ENCODE results near the gene ACSL1. TPM values are rescaled to one million over a fixed set of nuclear protein-coding genes. Genes with fewer than 3 reads are reported as not detected.
"Not testable (repeated sequence)": the region's sequence is repeated elsewhere in the genome, so short reads cannot be mapped to it uniquely, and the experiment has no call there.

Gene ACSL1
- polyA plus RNA-seq, 3 donors, result 229 to 1,419 (median 453) TPM

- no peak overlapping the region for H3K27ac ChIP-seq (ENCODE audit: low read depth, low read length)
- 57 to 87% (median 65%) methylated on average over 10 of the region's 10 CpGs for WGBS, 3 donors
These were observed 23.7 kb downstream of the ACSL1 start for GRCh38 chr4:184801781-184802696.

- WGBS, 3 donors, result 90 to 96% (median 94%) methylated on average over 7 of the region's 7 CpGs
- H3K27ac ChIP-seq (ENCODE audit: low read depth, low read length), result no peak overlapping the region
These were observed 27.3 kb downstream of the ACSL1 start for GRCh38 chr4:184798504-184798903.

- no peak overlapping the region for H3K27ac ChIP-seq (ENCODE audit: low read depth, low read length)
- 87 to 92% (median 91%) methylated on average over 9 of the region's 9 CpGs for WGBS, 3 donors
These were observed 28.9 kb downstream of the ACSL1 start for GRCh38 chr4:184796906-184797305.

DNA sequence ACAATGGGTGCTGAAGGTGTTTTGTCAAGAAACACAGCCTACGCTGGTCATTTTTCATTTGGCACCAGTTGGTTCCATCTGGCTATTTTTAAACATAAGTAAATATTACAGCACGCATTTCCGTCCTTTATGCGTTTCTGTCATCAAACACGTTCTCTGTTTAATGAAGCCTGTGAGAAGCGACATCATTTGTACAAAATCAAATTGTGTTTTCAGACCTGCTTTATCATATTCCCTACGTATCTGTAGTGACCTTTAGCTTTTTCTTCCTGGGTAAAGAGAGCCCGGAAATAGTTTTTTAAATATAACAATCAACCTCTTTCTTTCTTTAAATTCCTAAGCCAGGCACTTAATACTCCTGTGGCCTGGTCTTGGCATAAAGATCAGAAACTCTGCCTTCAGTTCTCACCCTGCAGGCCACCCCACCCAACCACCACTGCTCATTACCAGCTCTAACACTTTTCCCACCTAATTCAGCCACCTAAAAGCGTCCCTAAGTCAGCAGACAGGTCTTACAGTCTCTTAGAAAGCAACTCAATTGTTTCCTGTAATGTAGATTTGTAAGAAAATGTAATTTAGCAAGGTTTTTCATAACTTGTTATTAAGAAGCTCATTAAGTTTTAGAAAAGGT lies 30.4 kb downstream of the ACSL1 start:
- H3K27ac ChIP-seq (ENCODE audit: low read depth, low read length), result no peak overlapping the region
- 30 to 76% (median 69%) methylated on average over 9 of the region's 9 CpGs for WGBS, 3 donors

- no peak overlapping the region for H3K27ac ChIP-seq (ENCODE audit: low read depth, low read length)
- WGBS, 3 donors, result 86 to 97% (median 93%) methylated on average over 5 of the region's 5 CpGs
These were observed 31.3 kb downstream of the ACSL1 start for GRCh38 chr4:184794470-184794869.

GRCh38 chr4:184793735-184794355 lies 31.9 kb downstream of the ACSL1 start:
- no peak overlapping the region for H3K27ac ChIP-seq (ENCODE audit: low read depth, low read length)
- WGBS, 3 donors, result 78 to 91% (median 87%) methylated on average over 9 of the region's 9 CpGs

GRCh38 chr4:184792950-184793555 lies 32.7 kb downstream of the ACSL1 start:
- 43 to 68% (median 52%) methylated on average over 10 of the region's 10 CpGs for WGBS, 3 donors

GRCh38 chr4:184792334-184792733 lies 33.4 kb downstream of the ACSL1 start:
- 69 to 90% (median 73%) methylated on average over 8 of the region's 8 CpGs for WGBS, 3 donors
- H3K27ac ChIP-seq (ENCODE audit: low read depth, low read length), result no peak overlapping the region

More at GRCh38 chr4:184792950-184793555, 32.7 kb downstream of the ACSL1 start:
- no peak overlapping the region for H3K27ac ChIP-seq (ENCODE audit: low read depth, low read length)

DNA sequence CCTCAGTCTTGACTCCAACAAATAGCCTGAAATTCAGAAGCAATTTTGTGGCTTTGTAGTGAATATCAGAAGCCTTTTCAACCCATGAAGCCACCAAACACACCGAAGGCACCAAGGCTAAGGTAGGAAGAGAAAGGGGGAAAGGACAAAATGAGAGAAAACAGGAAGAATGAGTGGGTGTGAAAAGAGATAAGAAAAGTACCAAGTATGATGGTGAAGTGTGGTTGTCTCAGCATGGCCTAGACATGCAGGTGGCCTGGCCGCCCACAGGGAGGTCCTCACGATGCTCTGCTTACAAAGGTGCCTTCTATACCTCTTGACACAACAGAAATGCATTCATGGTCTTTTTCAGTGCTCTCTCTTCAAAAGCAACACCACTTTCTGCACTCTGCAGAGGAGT lies 34.9 kb downstream of the ACSL1 start:
- 73 to 86% (median 77%) methylated on average over 3 of the region's 3 CpGs for WGBS, 3 donors
- H3K27ac ChIP-seq (ENCODE audit: low read depth, low read length), result no peak overlapping the region

- H3K27ac ChIP-seq (ENCODE audit: low read depth, low read length), result no peak overlapping the region
- 78 to 91% (median 81%) methylated on average over 6 of the region's 6 CpGs for WGBS, 3 donors
These were observed 37.8 kb downstream of the ACSL1 start for GRCh38 chr4:184787766-184788503.

GRCh38 chr4:184785813-184786212 lies 40.0 kb downstream of the ACSL1 start:
- H3K27ac ChIP-seq (ENCODE audit: low read depth, low read length), result no peak overlapping the region
- 89 to 93% (median 93%) methylated on average over 9 of the region's 9 CpGs for WGBS, 3 donors

- no peak overlapping the region for H3K27ac ChIP-seq (ENCODE audit: low read depth, low read length)
- 84 to 89% (median 87%) methylated on average over 8 of the region's 8 CpGs for WGBS, 3 donors
These were observed 41.0 kb downstream of the ACSL1 start for GRCh38 chr4:184784628-184785257.

- no peak overlapping the region for H3K27ac ChIP-seq (ENCODE audit: low read depth, low read length)
- WGBS, 3 donors, result 39 to 65% (median 41%) methylated on average over 17 of the region's 17 CpGs
These were observed 42.9 kb downstream of the ACSL1 start for GRCh38 chr4:184782731-184783373.

DNA sequence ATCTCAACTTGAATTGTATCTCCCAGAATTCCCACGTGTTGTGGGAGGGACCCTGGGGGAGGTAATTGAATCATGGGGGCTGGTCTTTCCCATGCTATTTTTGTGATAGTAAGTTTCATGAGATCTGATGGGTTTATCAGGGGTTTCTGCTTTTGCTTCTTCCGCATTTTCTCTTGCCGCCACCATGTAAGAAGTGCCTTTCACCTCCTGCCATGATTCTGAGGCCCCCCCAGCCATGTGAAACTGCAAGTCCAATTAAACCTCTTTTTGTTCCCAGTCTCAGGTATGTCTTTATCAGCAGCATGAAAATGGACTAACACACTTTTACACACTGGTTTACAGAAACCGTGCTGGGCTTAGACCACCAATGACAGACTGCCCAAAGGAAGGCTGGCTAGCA lies 46.6 kb downstream of the ACSL1 start:
- 93 to 95% (median 93%) methylated on average over 4 of the region's 4 CpGs for WGBS, 3 donors
- not testable (repeated sequence) for H3K27ac ChIP-seq (ENCODE audit: low read depth, low read length)

GRCh38 chr4:184778325-184778724 lies 47.4 kb downstream of the ACSL1 start:
- no peak overlapping the region for H3K27ac ChIP-seq (ENCODE audit: low read depth, low read length)
- WGBS, 3 donors, result 82 to 85% (median 85%) methylated on average over 8 of the region's 8 CpGs

- WGBS, 3 donors, result 67 to 96% (median 86%) methylated on average over 5 of the region's 5 CpGs
- no peak overlapping the region for H3K27ac ChIP-seq (ENCODE audit: low read depth, low read length)
These were observed 48.9 kb downstream of the ACSL1 start for GRCh38 chr4:184776821-184777220.

DNA sequence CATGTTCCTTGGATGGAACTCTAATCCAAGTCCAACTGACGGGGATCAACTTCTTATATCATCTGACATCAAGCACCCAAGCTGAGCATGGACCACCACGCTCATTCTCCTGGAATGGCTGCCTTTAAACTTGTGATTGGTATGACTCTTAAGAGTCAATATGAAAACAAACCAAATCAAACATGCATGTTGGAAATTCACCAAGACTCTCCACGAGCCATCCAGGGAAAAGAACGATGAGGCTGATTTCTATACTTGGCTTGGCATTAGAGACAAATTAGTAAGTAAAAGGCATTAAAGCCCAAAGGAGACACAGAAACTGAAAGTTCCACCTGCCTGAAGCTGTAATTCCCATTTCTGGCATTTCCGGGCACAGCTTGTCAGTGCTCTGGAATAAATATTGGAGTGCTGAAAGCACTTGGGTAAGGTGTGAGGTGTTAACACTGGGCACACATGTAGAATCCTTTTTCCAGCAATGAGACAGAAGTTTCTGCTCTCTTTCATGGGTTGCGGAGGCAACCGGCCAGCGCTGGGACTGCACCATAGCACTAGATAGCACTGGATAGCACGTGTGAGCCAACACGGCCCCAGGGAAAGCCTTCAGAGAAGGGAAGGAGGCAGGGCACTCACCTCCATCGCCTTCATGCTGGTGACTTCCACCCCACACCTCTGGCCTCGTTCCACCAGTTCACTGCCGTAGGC lies 49.8 kb downstream of the ACSL1 start:
- 80 to 87% (median 82%) methylated on average over 13 of the region's 13 CpGs for WGBS, 3 donors
- no peak overlapping the region for H3K27ac ChIP-seq (ENCODE audit: low read depth, low read length)
